H9 (cell line): ENCODE measurements around the gene PHLDA2. TPM values are rescaled to one million over a fixed set of nuclear protein-coding genes. Genes with fewer than 3 reads are reported as not detected.

Source experiments
- DNase-seq: peaks from one replicate; pipeline ENCODE4 v3.0.0-alpha.2; 2017
- H2AFZ ChIP-seq: one replicate; pipeline ENCODE4 v1.6.1; 2013; ENCODE audit warnings: mild to moderate bottlenecking, low read length, control low read depth, moderate library complexity
- H2AK5ac ChIP-seq: 2 replicates; pipeline ENCODE4 v1.6.1; 2013; ENCODE audit warnings: low read length, control low read depth, mixed read lengths; ENCODE audit not compliant: insufficient read length
- H2BK120ac ChIP-seq: one replicate; pipeline ENCODE4 v1.6.1; 2013; ENCODE audit warnings: low read depth, mild to moderate bottlenecking, low read length, control low read depth, inconsistent platforms; ENCODE audit not compliant: poor library complexity, severe bottlenecking
- H2BK12ac ChIP-seq: 2 replicates; pipeline ENCODE4 v1.6.1; 2013; ENCODE audit warnings: low read length, control low read depth, mixed read lengths, low read depth; ENCODE audit not compliant: insufficient read length
- H2BK15ac ChIP-seq: 2 replicates; pipeline ENCODE4 v1.6.1; 2013; ENCODE audit warnings: low read depth, low read length, control low read depth
- H2BK20ac ChIP-seq: one replicate; pipeline ENCODE4 v1.6.1; 2013; ENCODE audit warnings: low read depth, mild to moderate bottlenecking, low read length, control low read depth, inconsistent platforms; ENCODE audit not compliant: poor library complexity, severe bottlenecking
- H2BK5ac ChIP-seq: 2 replicates; pipeline ENCODE4 v1.6.1; 2013; ENCODE audit warnings: low read length, control low read depth, mixed read lengths; ENCODE audit not compliant: insufficient read length
- H3K14ac ChIP-seq: 2 replicates; pipeline ENCODE4 v1.6.1; 2013; ENCODE audit warnings: low read length, control low read depth; ENCODE audit not compliant: insufficient read depth
- H3K18ac ChIP-seq: 2 replicates; pipeline ENCODE4 v1.6.1; 2013; ENCODE audit warnings: low read depth, mild to moderate bottlenecking, mixed read lengths, low read length, control low read depth; ENCODE audit not compliant: insufficient read length
- H3K23ac ChIP-seq: 2 replicates; pipeline ENCODE4 v1.6.1; 2013; ENCODE audit warnings: low read length, control low read depth, mixed read lengths, low read depth; ENCODE audit not compliant: insufficient read length
- H3K23me2 ChIP-seq: 2 replicates; pipeline ENCODE4 v1.6.1; 2013; ENCODE audit warnings: low read depth, mild to moderate bottlenecking, mixed read lengths, low read length, control low read depth; ENCODE audit not compliant: insufficient read length, poor library complexity, severe bottlenecking
- H3K27ac ChIP-seq: 2 replicates; pipeline ENCODE4 v1.5.1; 2013; ENCODE audit warnings: low read length, control low read depth, mixed read lengths, low read depth; ENCODE audit not compliant: insufficient read length
- H3K27me3 ChIP-seq: 2 replicates; pipeline ENCODE4 v1.6.1; 2013; ENCODE audit warnings: low read length, control low read depth, inconsistent platforms; ENCODE audit not compliant: insufficient read depth
- H3K4ac ChIP-seq: 2 replicates; pipeline ENCODE4 v1.6.1; 2013; ENCODE audit warnings: low read depth, mild to moderate bottlenecking, control low read depth, inconsistent platforms, low read length, moderate library complexity
- H3K4me1 ChIP-seq: 2 replicates; pipeline ENCODE4 v1.6.1; 2013; ENCODE audit warnings: low read length, control low read depth, inconsistent platforms; ENCODE audit not compliant: insufficient read depth
- H3K4me2 ChIP-seq: 2 replicates; pipeline ENCODE4 v1.6.1; 2013; ENCODE audit warnings: low read length, control low read depth, mixed read lengths; ENCODE audit not compliant: insufficient read length, insufficient read depth
- H3K56ac ChIP-seq: 2 replicates; pipeline ENCODE4 v1.6.1; 2013; ENCODE audit warnings: low read depth, mild to moderate bottlenecking, mixed read lengths, low read length, control low read depth; ENCODE audit not compliant: insufficient read length
- H3K79me1 ChIP-seq: 2 replicates; pipeline ENCODE4 v1.6.1; 2013; ENCODE audit warnings: low read depth, mild to moderate bottlenecking, moderate library complexity, low read length, control low read depth, inconsistent platforms; ENCODE audit not compliant: insufficient read depth, poor library complexity, severe bottlenecking
- H3K79me2 ChIP-seq: 2 replicates; pipeline ENCODE4 v1.6.1; 2013; ENCODE audit warnings: low read length, control low read depth, inconsistent platforms; ENCODE audit not compliant: insufficient read depth
- H3K9ac ChIP-seq: 2 replicates; pipeline ENCODE4 v1.6.1; 2013; ENCODE audit warnings: low read length, control low read depth, mixed read lengths; ENCODE audit not compliant: insufficient read length; ENCODE audit errors: extremely low read depth
- H3K9me3 ChIP-seq: one replicate; pipeline ENCODE4 v1.6.1; 2013; ENCODE audit warnings: low read depth, low read length, inconsistent platforms; ENCODE audit not compliant: control insufficient read depth
- H3T11ph ChIP-seq: one replicate; pipeline ENCODE4 v1.6.1; 2013; ENCODE audit warnings: mild to moderate bottlenecking, low read length, control low read depth, inconsistent platforms
- H4K20me1 ChIP-seq: one replicate; pipeline ENCODE4 v1.6.1; 2013; ENCODE audit not compliant: control insufficient read depth, insufficient read length, insufficient read depth
- H4K5ac ChIP-seq: 2 replicates; pipeline ENCODE4 v1.6.1; 2013; ENCODE audit warnings: low read depth, mild to moderate bottlenecking, mixed read lengths, low read length, control low read depth; ENCODE audit not compliant: insufficient read length
- H4K8ac ChIP-seq: replicated peaks from 2 replicates; pipeline ENCODE4 v1.6.1; 2013; ENCODE audit warnings: low read length, control low read depth, mixed read lengths, low read depth; ENCODE audit not compliant: insufficient read length
- H4K91ac ChIP-seq: 2 replicates; pipeline ENCODE4 v1.6.1; 2013; ENCODE audit warnings: low read depth, mild to moderate bottlenecking, moderate library complexity, mixed read lengths, low read length, control low read depth; ENCODE audit not compliant: insufficient read length
- H3K27ac Mint-ChIP-seq, 3 experiments: 2 replicates in 2 of 3; 3 replicates in 1 of 3; pipeline ENCODE4 v1.8.0; 2020 to 2021; ENCODE audit warnings: mixed read lengths in 3 of 3, mild to moderate bottlenecking in 1 of 3, moderate library complexity in 1 of 3
- H3K27me3 Mint-ChIP-seq: 2 replicates; pipeline ENCODE4 v1.8.0; 2021; ENCODE audit warnings: low read depth, mild to moderate bottlenecking, moderate library complexity, mixed read lengths
- H3K36me3 Mint-ChIP-seq, 3 experiments: 2 replicates in 2 of 3; 3 replicates in 1 of 3; pipeline ENCODE4 v1.8.0; 2020 to 2021; ENCODE audit warnings: low read depth in 3 of 3, mixed read lengths in 3 of 3; ENCODE audit not compliant: insufficient read depth in 1 of 3
- H3K4me1 Mint-ChIP-seq, 2 experiments: 2 replicates each; pipeline ENCODE4 v1.8.0; 2020; ENCODE audit warnings: mixed read lengths in 2 of 2
- H3K4me3 Mint-ChIP-seq, 2 experiments: 2 replicates in 1 of 2; 3 replicates in 1 of 2; pipeline ENCODE4 v1.8.0; 2020 to 2021; ENCODE audit warnings: mild to moderate bottlenecking in 2 of 2, mixed read lengths in 2 of 2, moderate library complexity in 1 of 2
- H3K9me3 Mint-ChIP-seq, 2 experiments: 2 replicates in 1 of 2; 3 replicates in 1 of 2; pipeline ENCODE4 v1.8.0; 2020; ENCODE audit warnings: mild to moderate bottlenecking in 2 of 2, mixed read lengths in 2 of 2, moderate library complexity in 1 of 2
- CTCF ChIP-seq: fragments of 200-600 bp; sonication (generic); conservative IDR thresholded peaks from 3 replicates; pipeline ENCODE4 v1.8.0; 2021; ENCODE audit warnings: antibody characterized with exemption, mild to moderate bottlenecking
- WGBS: extraction: QIAGEN DNeasy Blood & Tissue Kit; methylation state at CpG from one replicate; pipeline ENCODE4 v1.1.7; 2013; ENCODE audit warnings: missing lambda C conversion rate, low lambda C conversion rate, mixed read lengths; ENCODE audit not compliant: insufficient read length; ENCODE audit errors: extremely low coverage; 5-methylcytosine and 5-hydroxymethylcytosine counted together
- total RNA-seq: library from RNA; stranded (reverse); gene quantifications from 2 replicates; pipeline ENCODE4 v1.2.1, GENCODE V29; 2021

The PHLDA2 gene
- total RNA-seq, 1 experiment from 2014 or later, result 42.8 TPM

GRCh38 chr11:2913019-2913431 is 16.2 kb downstream of the PHLDA2 start:
- no peak overlapping the region for H2BK20ac ChIP-seq
- no peak overlapping the region for H2BK15ac ChIP-seq
- H3K56ac ChIP-seq, result no peak overlapping the region
- no peaks in the 10 kb centered on the region for H3K27me3 ChIP-seq
- WGBS, result no CpG with 5 or more reads among the region's 13 CpGs
- no peak overlapping the region for H3K4me2 ChIP-seq
- Mint-ChIP-seq H3K9me3 (no peaks in the 10 kb centered on the region), H3K4me1 (peaks cover 10% of the 10 kb centered on the region in 2 experiments; a peak in 3 of 4 replicates), H3K27me3 (peaks cover 2% of the 10 kb centered on the region), H3K4me3 (no peak overlapping the region; a peak in 1 of 5 replicates), H3K36me3 (no peaks in the 10 kb centered on the region), H3K27ac (peak overlapping the region in 1 of 3 experiments; percentile 61; a peak in 1 of 7 replicates)
- no peak overlapping the region for H3K9ac ChIP-seq
- no peak overlapping the region for H3K18ac ChIP-seq
- peaks cover 2% of the 10 kb centered on the region for H4K20me1 ChIP-seq
- no peak overlapping the region for H3T11ph ChIP-seq
- no peaks in the 10 kb centered on the region for H3K4me1 ChIP-seq
- H3K79me2 ChIP-seq, result no peaks in the 10 kb centered on the region
- no peak overlapping the region for H4K8ac ChIP-seq
- H4K5ac ChIP-seq, result no peak overlapping the region
- H2BK5ac ChIP-seq, result no peak overlapping the region
- H2BK120ac ChIP-seq, result no peak overlapping the region
- H3K23me2 ChIP-seq, result no peaks in the 10 kb centered on the region
- no peak overlapping the region for H3K23ac ChIP-seq
- no peak overlapping the region for H3K14ac ChIP-seq
- no peak overlapping the region for H4K91ac ChIP-seq
- no peak overlapping the region for H2AFZ ChIP-seq
- TF ChIP-seq CTCF, result no peak
- no peak overlapping the region for H3K27ac ChIP-seq
- no peak for DNase-seq
- no peaks in the 10 kb centered on the region for H3K79me1 ChIP-seq
- no peak overlapping the region for H2BK12ac ChIP-seq
- no peaks in the 10 kb centered on the region for H3K9me3 ChIP-seq
- H2AK5ac ChIP-seq, result no peak overlapping the region
- H3K4ac ChIP-seq, result no peak overlapping the region
